ENCODE results near the gene TMA7.

GRCh38 chr3:48419149-48419548 is 20.9 kb upstream of the TMA7 start:
- no peak for TF ChIP-seq CTCF (IDR thresholded peaks at IDR 0.05)
- no peak for TF ChIP-seq EP300 (IDR thresholded peaks at IDR 0.05)
- TF ChIP-seq POLR2AphosphoS5 (IDR thresholded peaks at IDR 0.05): no peak

Data from sigmoid colon (tissue), 4 donors.